HepG2 (cell line): ENCODE measurements around the gene TTLL4. TPM values are rescaled to one million over a fixed set of nuclear protein-coding genes. Genes with fewer than 3 reads are reported as not detected.

Experiments
- BCL6 ChIP-seq: IDR thresholded peaks from 2 replicates; pipeline ENCODE4 v1.6.1; 2016; ENCODE audit warnings: missing genetic modification reagents, missing compliant biosample characterization
- FOXA3 ChIP-seq: IDR thresholded peaks from 2 replicates; pipeline ENCODE4 v1.6.1; 2016; ENCODE audit warnings: missing genetic modification reagents, missing compliant biosample characterization
- KLF12 ChIP-seq: sonication (generic); formaldehyde crosslinking; IDR thresholded peaks from 2 replicates; pipeline ENCODE4 v1.4.0; 2020; ENCODE audit warnings: missing genetic modification reagents, borderline replicate concordance
- MXD4 ChIP-seq: IDR thresholded peaks from 2 replicates; pipeline ENCODE4 v1.6.1; 2016; ENCODE audit warnings: mild to moderate bottlenecking, missing biosample characterization, missing genetic modification reagents
- NFE2 ChIP-seq: sonication (generic); formaldehyde crosslinking; IDR thresholded peaks from 2 replicates; pipeline ENCODE4 v1.4.0; 2020; ENCODE audit warnings: missing genetic modification reagents
- NR2F1 ChIP-seq, 2 experiments: fragments of 450-650 bp in 1 of 2; formaldehyde crosslinking in 1 of 2; IDR thresholded peaks; 2 replicates each; pipeline versions ENCODE4 v1.5.0 to v1.6.1; 2016 to 2020; ENCODE audit warnings: mild to moderate bottlenecking in 1 of 2, missing compliant biosample characterization in 1 of 2, missing genetic modification reagents in 1 of 2, moderate library complexity in 1 of 2
- SETDB1 ChIP-seq: sonication (generic); formaldehyde crosslinking; IDR thresholded peaks from 2 replicates; pipeline ENCODE4 v1.5.1; 2020; ENCODE audit warnings: missing genetic modification reagents, mild to moderate bottlenecking, borderline replicate concordance
- ZNF205 ChIP-seq: IDR thresholded peaks from 2 replicates; pipeline ENCODE4 v1.6.1; 2018; ENCODE audit warnings: missing biosample characterization, missing genetic modification reagents
- ZNF274 ChIP-seq: sonication (generic); formaldehyde crosslinking; IDR thresholded peaks from 2 replicates; pipeline ENCODE4 v1.5.1; 2020; ENCODE audit warnings: mild to moderate bottlenecking, missing genetic modification reagents
- ZNF292 ChIP-seq: sonication (generic); formaldehyde crosslinking; IDR thresholded peaks from 2 replicates; pipeline ENCODE4 v1.8.1; 2022; ENCODE audit warnings: mild to moderate bottlenecking, low read depth, missing genetic modification reagents, borderline replicate concordance
- ZNF383 ChIP-seq: sonication (generic); formaldehyde crosslinking; IDR thresholded peaks from 2 replicates; pipeline ENCODE4 v1.4.0; 2020; ENCODE audit warnings: missing genetic modification reagents, mild to moderate bottlenecking, borderline replicate concordance
- ZNF589 ChIP-seq: sonication (generic); formaldehyde crosslinking; conservative IDR thresholded peaks from 2 replicates; pipeline ENCODE4 v1.8.0; 2022; ENCODE audit warnings: mild to moderate bottlenecking, moderate library complexity, missing genetic modification reagents
- polyA plus RNA-seq, 8 experiments: library from polyadenylated mRNA; depleted of rRNA in 3 of 8; stranded (reverse) in 7 of 8; unstranded in 1 of 8; fragments of >200 nt; fragmentation: Illumina TruSeq in 4 of 8; extraction: Trizol in 4 of 8; gene quantifications; 2 replicates each; pipeline versions ENCODE4 v1.2.1 to v1.2.3, GENCODE V29; 2011 to 2016; ENCODE audit warnings: low read depth in 4 of 8, missing spikeins in 1 of 8, mixed read lengths in 1 of 8; ENCODE audit not compliant: insufficient read depth in 1 of 8
- total RNA-seq, 5 experiments: library from RNA; depleted of rRNA; stranded (reverse); fragments of >200 nt; fragmentation: Illumina TruSeq; extraction: Trizol; gene quantifications; 2 replicates each; pipeline ENCODE4 v1.2.3, GENCODE V29; 2016; ENCODE audit warnings: low read depth in 1 of 5
- TF ChIP-seq, protein P1 (sequence below): sonication (generic); formaldehyde crosslinking; IDR thresholded peaks from 2 replicates; pipeline ENCODE4 v1.5.0; 2020; ENCODE audit warnings: missing genetic modification reagents
- TF ChIP-seq, protein P2 (sequence below): sonication (generic); formaldehyde crosslinking; conservative IDR thresholded peaks from 2 replicates; pipeline ENCODE4 v1.4.0; 2020; ENCODE audit warnings: missing genetic modification reagents
- TF ChIP-seq, protein P3 (sequence below): sonication (generic); formaldehyde crosslinking; IDR thresholded peaks from 2 replicates; pipeline ENCODE4 v1.4.0; 2020; ENCODE audit warnings: missing genetic modification reagents, mild to moderate bottlenecking, borderline replicate concordance
- TF ChIP-seq, protein P4 (sequence below): sonication (generic); formaldehyde crosslinking; IDR thresholded peaks from 2 replicates; pipeline ENCODE4 v1.8.0; 2022; ENCODE audit warnings: low read depth, missing genetic modification reagents
- TF ChIP-seq, protein P5 (sequence below): sonication (generic); IDR thresholded peaks from 2 replicates; pipeline ENCODE4 v1.6.1; 2016; ENCODE audit warnings: low read depth, borderline replicate concordance

The TTLL4 gene
- total and polyA plus RNA-seq, 2 of the 13 experiments (the other 11 are each of a cell fraction or from before 2014, with no cell fraction given) = 77.5 to 84.6 TPM

DNA sequence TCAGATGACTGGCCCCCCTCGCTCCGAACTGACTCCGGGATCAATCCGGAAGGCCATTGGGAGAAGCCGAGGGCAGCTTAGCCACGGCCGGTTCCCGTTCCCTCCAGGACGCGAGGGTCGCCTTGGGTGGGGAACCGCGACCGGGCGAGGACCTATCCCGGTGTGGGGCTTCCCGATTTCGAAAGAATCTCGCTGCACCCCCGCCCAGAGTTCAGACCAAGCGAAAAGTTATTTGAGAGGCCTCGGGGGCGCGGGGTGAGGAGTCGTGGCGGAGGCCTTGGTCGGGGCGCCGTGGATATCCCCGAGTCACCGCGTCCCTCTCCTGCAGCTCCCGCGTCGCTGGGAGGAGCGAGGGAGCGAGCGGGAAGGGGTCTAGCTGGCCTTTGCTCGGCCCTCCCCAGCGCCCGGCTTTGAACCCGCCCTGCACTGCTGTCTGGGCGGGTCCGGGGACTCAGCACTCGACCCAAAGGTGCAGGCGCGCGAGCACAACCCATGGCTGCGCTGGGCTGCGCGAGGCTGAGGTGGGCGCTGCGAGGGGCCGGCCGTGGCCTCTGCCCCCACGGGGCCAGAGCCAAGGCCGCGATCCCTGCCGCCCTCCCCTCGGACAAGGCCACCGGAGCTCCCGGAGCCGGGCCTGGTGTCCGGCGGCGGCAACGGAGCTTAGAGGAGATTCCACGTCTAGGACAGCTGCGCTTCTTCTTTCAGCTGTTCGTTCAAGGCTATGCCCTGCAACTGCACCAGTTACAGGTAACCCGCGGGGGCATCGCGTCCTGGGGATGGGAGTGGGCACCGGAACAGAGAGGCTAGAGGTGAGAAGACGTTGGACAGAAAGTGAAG is 71.3 kb downstream of the TTLL4 start, which contains the start of gene CYP27A1 (continued):
- TF ChIP-seq, protein P1, sequence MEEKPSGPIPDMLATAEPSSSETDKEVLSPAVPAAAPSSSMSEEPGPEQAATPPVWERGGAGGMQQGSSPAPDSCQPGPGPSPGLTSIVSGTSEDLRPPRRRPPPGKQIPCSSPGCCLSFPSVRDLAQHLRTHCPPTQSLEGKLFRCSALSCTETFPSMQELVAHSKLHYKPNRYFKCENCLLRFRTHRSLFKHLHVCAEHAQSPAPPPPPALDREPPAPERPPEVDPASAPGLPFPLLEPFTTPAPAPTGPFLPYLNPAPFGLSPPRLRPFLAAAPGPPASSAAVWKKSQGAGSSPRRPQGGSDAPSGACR (CRISPR knock-in tag) = peak; percentile 88
- TF ChIP-seq ZNF274 (CRISPR knock-in tag) = peak; percentile 68; the same call in 1 of the 2 replicates
- TF ChIP-seq SETDB1 (CRISPR knock-in tag) = no peak
- peak; percentile 79; the same call in 1 of the 2 replicates for TF ChIP-seq ZNF205 (CRISPR knock-in tag)
- TF ChIP-seq, protein P2, sequence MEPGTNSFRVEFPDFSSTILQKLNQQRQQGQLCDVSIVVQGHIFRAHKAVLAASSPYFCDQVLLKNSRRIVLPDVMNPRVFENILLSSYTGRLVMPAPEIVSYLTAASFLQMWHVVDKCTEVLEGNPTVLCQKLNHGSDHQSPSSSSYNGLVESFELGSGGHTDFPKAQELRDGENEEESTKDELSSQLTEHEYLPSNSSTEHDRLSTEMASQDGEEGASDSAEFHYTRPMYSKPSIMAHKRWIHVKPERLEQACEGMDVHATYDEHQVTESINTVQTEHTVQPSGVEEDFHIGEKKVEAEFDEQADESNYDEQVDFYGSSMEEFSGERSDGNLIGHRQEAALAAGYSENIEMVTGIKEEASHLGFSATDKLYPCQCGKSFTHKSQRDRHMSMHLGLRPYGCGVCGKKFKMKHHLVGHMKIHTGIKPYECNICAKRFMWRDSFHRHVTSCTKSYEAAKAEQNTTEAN (CRISPR knock-in tag) = peak; percentile 79
- peak; percentile 68 for TF ChIP-seq BCL6
- TF ChIP-seq ZNF292 = peak; percentile 95
- peak; percentile 59 for TF ChIP-seq FOXA3 (CRISPR knock-in tag)
- peak; percentile 100 for TF ChIP-seq ZNF383 (CRISPR knock-in tag)
- TF ChIP-seq, protein P3, sequence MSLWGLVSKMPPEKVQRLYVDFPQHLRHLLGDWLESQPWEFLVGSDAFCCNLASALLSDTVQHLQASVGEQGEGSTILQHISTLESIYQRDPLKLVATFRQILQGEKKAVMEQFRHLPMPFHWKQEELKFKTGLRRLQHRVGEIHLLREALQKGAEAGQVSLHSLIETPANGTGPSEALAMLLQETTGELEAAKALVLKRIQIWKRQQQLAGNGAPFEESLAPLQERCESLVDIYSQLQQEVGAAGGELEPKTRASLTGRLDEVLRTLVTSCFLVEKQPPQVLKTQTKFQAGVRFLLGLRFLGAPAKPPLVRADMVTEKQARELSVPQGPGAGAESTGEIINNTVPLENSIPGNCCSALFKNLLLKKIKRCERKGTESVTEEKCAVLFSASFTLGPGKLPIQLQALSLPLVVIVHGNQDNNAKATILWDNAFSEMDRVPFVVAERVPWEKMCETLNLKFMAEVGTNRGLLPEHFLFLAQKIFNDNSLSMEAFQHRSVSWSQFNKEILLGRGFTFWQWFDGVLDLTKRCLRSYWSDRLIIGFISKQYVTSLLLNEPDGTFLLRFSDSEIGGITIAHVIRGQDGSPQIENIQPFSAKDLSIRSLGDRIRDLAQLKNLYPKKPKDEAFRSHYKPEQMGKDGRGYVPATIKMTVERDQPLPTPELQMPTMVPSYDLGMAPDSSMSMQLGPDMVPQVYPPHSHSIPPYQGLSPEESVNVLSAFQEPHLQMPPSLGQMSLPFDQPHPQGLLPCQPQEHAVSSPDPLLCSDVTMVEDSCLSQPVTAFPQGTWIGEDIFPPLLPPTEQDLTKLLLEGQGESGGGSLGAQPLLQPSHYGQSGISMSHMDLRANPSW (CRISPR knock-in tag) = peak; percentile 90; the same call in 1 of the 2 replicates
- TF ChIP-seq, protein P4, sequence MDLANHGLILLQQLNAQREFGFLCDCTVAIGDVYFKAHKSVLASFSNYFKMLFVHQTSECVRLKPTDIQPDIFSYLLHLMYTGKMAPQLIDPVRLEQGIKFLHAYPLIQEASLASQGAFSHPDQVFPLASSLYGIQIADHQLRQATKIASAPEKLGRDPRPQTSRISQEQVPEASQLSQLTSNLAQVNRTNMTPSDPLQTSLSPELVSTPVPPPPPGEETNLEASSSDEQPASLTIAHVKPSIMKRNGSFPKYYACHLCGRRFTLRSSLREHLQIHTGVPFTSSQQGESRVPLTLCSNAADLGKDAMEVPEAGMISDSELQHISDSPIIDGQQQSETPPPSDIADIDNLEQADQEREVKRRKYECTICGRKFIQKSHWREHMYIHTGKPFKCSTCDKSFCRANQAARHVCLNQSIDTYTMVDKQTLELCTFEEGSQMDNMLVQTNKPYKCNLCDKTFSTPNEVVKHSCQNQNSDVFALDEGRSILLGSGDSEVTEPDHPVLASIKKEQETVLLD = peak; percentile 77
- TF ChIP-seq, protein P5, sequence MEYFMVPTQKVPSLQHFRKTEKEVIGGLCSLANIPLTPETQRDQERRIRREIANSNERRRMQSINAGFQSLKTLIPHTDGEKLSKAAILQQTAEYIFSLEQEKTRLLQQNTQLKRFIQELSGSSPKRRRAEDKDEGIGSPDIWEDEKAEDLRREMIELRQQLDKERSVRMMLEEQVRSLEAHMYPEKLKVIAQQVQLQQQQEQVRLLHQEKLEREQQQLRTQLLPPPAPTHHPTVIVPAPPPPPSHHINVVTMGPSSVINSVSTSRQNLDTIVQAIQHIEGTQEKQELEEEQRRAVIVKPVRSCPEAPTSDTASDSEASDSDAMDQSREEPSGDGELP = peak; percentile 61; the same call in 1 of the 2 replicates
- TF ChIP-seq NR2F1 (CRISPR knock-in tag; IDR thresholded peaks at IDR 0.05) = peak; percentile 82 to 87; a peak in 3 of 4 replicates
- TF ChIP-seq ZNF589 = peak; percentile 23; the same call in 1 of the 2 replicates
- TF ChIP-seq MXD4 (CRISPR knock-in tag) = peak; percentile 65; the same call in 1 of the 2 replicates
- peak; percentile 79 for TF ChIP-seq KLF12 (CRISPR knock-in tag)
- TF ChIP-seq NFE2 (CRISPR knock-in tag) = peak; percentile 5
